ENCODE results near the gene RPP40. TPM values are rescaled to one million over a fixed set of nuclear protein-coding genes. Genes with fewer than 3 reads are reported as not detected.

Gene RPP40, protein sequence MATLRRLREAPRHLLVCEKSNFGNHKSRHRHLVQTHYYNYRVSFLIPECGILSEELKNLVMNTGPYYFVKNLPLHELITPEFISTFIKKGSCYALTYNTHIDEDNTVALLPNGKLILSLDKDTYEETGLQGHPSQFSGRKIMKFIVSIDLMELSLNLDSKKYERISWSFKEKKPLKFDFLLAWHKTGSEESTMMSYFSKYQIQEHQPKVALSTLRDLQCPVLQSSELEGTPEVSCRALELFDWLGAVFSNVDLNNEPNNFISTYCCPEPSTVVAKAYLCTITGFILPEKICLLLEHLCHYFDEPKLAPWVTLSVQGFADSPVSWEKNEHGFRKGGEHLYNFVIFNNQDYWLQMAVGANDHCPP
- total RNA-seq, result 1 to 10 TPM; 5.9 to 9.2 (median 7.5) TPM

DNA sequence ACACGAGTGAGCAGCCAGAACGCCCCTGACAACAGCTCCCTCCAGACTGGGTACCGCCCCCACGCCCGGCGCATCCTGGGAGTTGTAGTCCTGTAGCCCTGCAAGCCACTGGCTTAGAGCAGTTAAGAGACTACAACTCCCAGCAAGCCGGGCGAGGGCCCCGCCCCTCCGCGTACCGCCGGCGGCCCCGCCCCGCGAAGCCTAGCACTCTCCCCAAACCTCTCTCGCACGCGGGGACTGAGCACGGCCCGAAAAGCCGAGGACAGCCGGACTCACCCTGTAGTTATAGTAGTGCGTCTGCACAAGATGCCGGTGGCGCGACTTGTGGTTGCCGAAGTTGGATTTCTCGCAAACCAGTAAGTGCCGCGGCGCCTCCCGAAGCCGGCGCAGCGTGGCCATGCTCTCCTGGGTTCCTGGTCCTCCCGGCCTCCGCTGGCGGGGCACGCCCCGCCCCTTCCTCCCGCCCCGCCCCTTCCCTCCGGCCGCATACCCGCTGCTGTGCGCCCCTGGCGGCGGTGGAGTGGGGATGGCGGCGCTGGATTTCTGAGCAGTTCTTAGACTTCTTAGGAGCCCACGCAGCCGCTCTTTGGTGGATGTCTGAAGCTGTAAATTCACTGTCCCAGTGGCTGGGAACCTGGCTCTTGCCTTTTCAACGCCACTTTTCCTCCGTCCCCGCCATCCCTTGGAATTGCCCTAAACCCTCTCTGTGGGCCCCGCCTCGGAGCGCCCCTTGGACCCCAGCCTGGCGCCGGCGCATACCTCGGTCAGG, at the start of gene RPP40:
TSS of gene RPP40 (minus strand) at position 434 of the 769 bp plus-strand sequence. CDS start at position 399, 35 bp downstream.
- Histone ChIP-seq H3K27ac (peak within 1 kb of the TSS; percentile 83 to 96), H3K4me1 (no peaks in the 10 kb centered on the region), H3K27me3 (no peaks in the 10 kb centered on the region), H3K36me3 (no peaks in the 10 kb centered on the region), H3K9me3 (no peaks in the 10 kb centered on the region), H3K4me3 (peak within 1 kb of the TSS; percentile 59 to 86 (median 71))
- DNase-seq (ENCODE audit: low spot score in 2 of 2), result peak; percentile 95
- intact Hi-C loops (cut with DNase I; ENCODE audit: low total_unique reads), result no loop called here
- TF ChIP-seq POLR2A (IDR thresholded peaks at IDR 0.05), result no peak
- TF ChIP-seq POLR2AphosphoS5 (IDR thresholded peaks at IDR 0.05), result peak; percentile 43 to 55 (median 49)
- peak; percentile 76 to 82 (median 79) for TF ChIP-seq CTCF (IDR thresholded peaks at IDR 0.05)

GRCh38 chr6:5053038-5053437, 49.2 kb upstream of the RPP40 start:
- no peaks in the 10 kb centered on the region for H3K27me3 ChIP-seq
- peaks cover 10 to 15% of the 10 kb centered on the region in 2 donors for H3K9me3 ChIP-seq
- no peak for DNase-seq (ENCODE audit: low spot score in 2 of 2)
- H3K4me3 ChIP-seq, result no peak overlapping the region
- no peak overlapping the region for H3K27ac ChIP-seq
- no peaks in the 10 kb centered on the region for H3K36me3 ChIP-seq
- H3K4me1 ChIP-seq, result no peaks in the 10 kb centered on the region
- intact Hi-C loops (cut with DNase I; ENCODE audit: low total_unique reads), result no loop called here
- TF ChIP-seq POLR2A (IDR thresholded peaks at IDR 0.05), result no peak

GRCh38 chr6:5051394-5051793, 47.6 kb upstream of the RPP40 start:
- intact Hi-C loops (cut with DNase I; ENCODE audit: low total_unique reads), result no loop called here
- no peak for TF ChIP-seq CTCF (IDR thresholded peaks at IDR 0.05)
- TF ChIP-seq POLR2AphosphoS5 (IDR thresholded peaks at IDR 0.05), result no peak
- TF ChIP-seq POLR2A (IDR thresholded peaks at IDR 0.05), result no peak
- H3K36me3 ChIP-seq, result no peaks in the 10 kb centered on the region
- DNase-seq (ENCODE audit: low spot score in 2 of 2), result no peak
- H3K9me3 ChIP-seq, result peaks cover 10 to 15% of the 10 kb centered on the region in 2 donors
- no peaks in the 10 kb centered on the region for H3K27me3 ChIP-seq
- H3K4me1 ChIP-seq, result no peaks in the 10 kb centered on the region
- H3K27ac ChIP-seq, result no peak overlapping the region
- no peak overlapping the region for H3K4me3 ChIP-seq

- Histone ChIP-seq H3K4me3 (no peak overlapping the region), H3K27ac (no peak overlapping the region), H3K36me3 (no peaks in the 10 kb centered on the region), H3K27me3 (no peaks in the 10 kb centered on the region), H3K4me1 (no peaks in the 10 kb centered on the region), H3K9me3 (peaks cover 10 to 15% of the 10 kb centered on the region in 2 donors)
- no peak for TF ChIP-seq POLR2A (IDR thresholded peaks at IDR 0.05)
- TF ChIP-seq POLR2AphosphoS5 (IDR thresholded peaks at IDR 0.05), result no peak
- DNase-seq (ENCODE audit: low spot score in 2 of 2), result no peak
- intact Hi-C loops (cut with DNase I; ENCODE audit: low total_unique reads), result no loop called here
Observed at GRCh38 chr6:5050009-5050408, 46.2 kb upstream of the RPP40 start.

DNA sequence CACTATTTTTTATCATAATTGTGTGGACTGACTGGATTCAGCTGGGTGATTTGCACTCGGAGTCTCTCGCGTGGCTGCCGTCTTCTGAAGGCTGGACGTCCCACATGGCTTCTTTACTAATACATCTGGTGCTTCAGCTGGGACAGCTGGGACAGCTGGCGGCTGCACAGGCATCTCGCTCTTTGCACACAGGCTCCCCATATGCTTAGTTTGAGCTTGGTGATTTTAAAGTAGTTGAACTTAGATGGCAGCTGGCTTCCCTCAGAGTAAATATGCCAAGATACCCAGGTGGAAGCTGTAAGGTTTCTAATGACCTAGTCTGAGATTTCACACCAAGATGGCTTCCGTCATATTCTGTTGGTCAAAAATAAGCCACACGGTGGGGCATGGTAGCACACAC, 42.6 kb upstream of the RPP40 start:
- intact Hi-C loops (cut with DNase I; ENCODE audit: low total_unique reads), result no loop called here
- Histone ChIP-seq H3K36me3 (no peaks in the 10 kb centered on the region), H3K27ac (no peak overlapping the region)

More for the DNA sequence above, 42.6 kb upstream of the RPP40 start:
- Histone ChIP-seq H3K4me3 (no peak overlapping the region), H3K9me3 (peaks cover 5 to 9% of the 10 kb centered on the region in 2 donors), H3K4me1 (no peaks in the 10 kb centered on the region), H3K27me3 (no peaks in the 10 kb centered on the region)
- no peak for DNase-seq (ENCODE audit: low spot score in 2 of 2)
- TF ChIP-seq POLR2A (IDR thresholded peaks at IDR 0.05), result no peak
- TF ChIP-seq POLR2AphosphoS5 (IDR thresholded peaks at IDR 0.05), result no peak
- no peak for TF ChIP-seq CTCF (IDR thresholded peaks at IDR 0.05)

All from breast epithelium (tissue), 4 donors.